Stimulated activated CD4-positive, alpha-beta T cell treated with anti-CD3 and anti-CD28 coated beads, Interleukin-12 subunit alpha, Interleukin-12 subunit beta, amount 100 ng/mL, for 48 hours (primary cell): Measurements from ENCODE around the gene NAV2.

ENCODE experiments used
- DNase-seq, 3 donors: peaks; one replicate each; pipeline ENCODE4 v3.0.0-alpha.2; 2020; ENCODE audit warnings: low read depth in 2 of 3, low spot score in 1 of 3

The NAV2 gene

DNA sequence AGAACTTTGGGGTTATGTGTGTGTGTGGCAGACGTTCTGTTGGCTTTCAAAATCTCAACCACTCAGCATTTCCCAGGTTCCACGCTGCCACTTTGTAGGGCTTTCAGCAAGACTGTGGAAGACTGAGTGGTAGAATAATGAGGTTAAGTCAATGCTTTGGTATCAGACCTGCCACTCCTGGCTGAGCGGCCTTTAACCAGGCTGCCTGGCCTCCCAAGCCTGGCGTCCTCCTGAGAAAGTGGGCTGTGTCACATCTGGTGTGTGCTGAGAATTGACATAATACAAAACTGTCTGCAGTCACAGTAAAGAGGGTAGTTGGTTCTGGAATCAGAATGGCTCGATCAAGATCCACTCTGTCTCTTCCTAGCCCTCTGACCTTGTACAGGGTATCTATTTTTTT is 321.2 kb downstream of the NAV2 start:
- DNase-seq, result no peak

DNA sequence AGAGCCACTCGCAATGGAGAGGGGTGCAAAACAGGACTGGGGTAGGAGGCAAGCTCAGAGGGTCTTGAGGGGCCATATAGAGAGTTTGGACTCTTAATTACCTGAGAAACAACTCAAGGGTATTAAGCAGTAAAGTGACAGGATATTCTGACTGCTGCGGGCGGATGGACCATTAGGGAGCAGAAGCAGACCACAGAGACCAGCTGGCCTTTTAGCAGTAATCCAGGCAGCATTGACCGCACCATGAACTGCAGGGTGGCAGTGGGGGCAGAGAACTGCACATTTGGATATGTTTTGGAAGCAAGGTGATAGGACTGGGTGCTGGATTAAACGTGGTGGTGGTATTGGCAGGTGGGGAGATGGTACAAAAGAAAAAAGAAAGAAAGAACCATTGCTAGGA is 322.3 kb downstream of the NAV2 start:
- DNase-seq, result no peak

DNA sequence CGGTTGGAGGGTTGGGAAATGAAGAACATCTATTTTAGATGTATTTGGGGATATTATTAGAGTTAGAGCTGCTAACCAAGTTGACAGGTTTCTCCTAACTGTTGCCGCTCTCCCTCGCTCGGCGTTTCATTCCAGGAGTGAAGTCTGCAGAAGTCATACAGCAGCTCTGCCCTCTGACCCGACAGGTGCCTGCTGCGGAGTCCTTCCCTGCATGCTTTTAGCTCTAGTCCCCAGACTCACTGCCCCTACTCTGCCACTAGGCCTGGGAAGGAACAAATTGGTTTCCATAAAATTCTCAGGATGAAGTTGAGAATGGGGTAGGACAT is 322.7 kb downstream of the NAV2 start:
- no peak for DNase-seq

DNA sequence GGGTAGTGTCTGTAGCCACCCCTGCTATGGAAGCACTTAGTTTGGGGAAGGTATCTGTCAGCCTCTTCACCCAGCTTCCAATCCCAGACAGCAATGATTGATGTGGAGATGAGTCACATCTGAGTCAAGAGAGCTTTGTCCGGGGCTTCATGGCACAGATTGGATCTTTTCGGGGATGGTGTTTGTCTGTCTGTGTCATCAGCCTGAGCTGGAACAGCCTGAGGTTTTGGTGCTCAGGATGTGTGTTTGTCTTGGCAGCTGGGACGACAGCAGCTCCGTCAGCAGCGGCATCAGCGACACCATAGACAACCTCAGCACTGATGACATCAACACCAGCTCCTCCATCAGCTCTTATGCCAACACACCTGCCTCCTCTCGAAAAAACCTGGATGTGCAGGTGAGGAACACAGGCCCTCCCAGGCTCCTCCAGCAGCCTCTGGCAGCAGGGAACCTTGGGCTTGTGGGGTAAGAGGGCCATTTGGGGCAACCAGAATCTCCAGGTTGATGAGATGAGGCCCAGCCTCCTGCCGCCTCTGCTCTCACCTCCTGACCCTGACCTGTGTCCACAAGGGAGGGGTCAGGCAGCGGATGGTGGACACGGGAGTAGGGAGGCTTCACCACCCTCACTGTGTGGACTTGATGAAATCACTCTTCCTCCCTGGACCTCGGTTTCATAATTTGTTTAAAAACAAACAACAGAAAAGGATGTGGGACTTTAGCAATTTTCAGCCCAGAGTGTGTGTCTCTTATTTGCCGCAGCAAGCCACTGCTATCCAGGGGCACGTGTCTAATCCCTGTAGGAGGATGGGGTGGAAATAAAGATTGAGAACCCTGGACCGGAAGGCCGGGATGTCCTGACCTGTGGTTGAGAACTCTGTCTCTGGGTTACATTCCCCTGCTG is 323.3 kb downstream of the NAV2 start:
- no peak for DNase-seq

DNA sequence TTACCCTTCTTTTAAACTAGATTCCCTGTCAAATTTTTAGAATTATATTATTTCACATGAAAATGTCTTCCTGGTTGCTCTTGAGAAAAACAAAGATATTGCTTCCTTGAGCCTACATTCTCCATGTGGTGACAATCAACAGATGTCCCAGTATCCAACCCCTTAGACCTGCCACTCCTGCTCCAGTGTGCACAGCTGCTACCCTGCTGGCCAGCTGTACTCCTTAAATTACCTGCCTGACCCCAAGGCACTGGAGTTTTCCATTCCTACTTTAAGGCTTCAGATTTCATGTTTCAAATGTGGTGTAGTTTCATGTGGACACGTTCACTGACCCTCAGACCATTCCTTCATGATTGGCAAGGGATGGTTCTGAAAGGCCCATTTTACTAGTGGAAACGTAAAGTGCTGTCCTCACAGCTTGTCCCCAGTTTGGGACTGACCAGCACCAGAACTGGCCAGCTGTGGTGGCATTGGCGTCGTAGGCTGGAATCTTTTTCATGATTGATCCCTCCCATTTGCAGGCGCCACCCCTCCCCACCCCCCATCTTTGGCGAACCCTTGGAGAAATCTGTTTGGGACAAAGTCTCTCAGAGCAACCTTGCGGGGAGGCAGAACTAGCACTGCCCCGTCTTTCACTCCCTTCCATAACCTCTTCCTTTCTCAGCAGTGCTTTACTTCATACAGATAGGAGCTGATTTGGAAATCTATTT is 324.1 kb downstream of the NAV2 start:
- DNase-seq, result no peak

DNA sequence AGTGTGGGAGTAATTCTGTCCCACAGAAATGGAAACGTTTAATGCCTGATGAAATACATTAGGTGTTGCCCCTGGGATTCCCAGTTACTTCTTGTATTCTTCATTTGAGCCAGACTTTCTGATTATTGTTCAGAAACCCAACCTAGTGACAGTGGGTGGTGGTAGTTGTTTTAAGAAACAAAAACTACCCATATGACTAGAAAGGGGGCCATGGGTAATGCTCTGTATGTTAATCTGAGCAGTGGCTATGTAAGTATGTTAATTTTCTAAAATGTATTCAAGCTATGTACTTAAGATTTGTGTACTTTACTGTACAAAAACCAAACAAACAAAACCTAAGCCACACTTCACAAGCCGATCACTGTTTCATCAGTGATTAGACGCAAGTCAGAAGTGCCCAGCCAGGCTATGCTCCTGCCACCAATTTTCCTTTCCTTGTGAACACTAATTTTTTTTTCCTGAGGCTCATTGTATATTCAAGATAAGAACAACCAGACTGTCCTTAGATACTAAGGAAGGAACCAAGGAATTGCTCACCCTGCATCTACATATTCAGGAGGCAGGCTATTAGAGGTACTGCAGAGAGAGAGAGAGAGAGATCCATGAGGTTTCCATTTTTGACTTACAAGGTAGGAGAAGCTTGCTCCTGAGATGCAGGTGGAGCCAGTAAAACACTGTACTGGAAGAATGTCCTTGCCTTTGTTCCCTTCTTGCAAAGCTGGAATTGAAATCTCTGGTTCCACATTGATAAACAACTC is 324.9 kb downstream of the NAV2 start:
- DNase-seq, result no peak

DNA sequence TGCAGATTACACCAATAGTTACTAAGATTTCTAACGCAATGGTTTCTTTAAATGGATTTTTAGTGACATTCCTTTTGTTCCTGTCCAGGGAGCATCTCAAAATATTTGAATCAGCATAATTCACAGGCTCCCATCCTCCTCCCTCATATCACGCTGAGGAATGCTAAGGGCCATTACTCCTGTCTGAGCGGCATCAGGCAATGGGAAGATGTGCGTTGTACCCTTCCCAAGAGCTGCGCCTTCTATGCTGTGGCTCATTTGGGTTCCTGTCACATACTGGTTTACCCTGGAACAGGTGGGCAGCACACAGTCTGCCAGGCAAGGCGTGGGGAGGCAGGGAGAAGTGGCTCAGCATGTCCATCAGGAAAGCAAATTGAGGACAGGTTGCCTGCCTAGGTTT is 325.8 kb downstream of the NAV2 start:
- no peak for DNase-seq

DNA sequence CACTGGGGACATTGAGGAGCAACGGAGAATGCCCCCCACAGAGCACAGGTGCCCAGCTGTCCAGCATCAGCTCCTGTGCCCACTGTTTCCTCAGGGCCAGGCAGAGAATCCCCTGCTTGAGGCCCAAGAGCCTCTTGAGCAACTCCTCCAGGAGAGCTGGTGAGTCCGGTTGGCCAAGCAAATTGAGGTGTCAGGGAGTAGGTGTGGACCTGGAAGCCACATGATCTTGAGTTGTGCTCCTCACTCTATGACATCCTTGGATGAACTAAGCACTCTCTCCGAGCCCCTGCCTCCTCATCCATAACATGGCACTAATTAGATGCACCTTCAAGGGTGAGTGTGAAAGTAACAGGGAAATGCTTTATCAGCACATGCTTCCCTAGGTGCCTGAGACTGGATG is 326.3 kb downstream of the NAV2 start:
- no peak for DNase-seq

DNA sequence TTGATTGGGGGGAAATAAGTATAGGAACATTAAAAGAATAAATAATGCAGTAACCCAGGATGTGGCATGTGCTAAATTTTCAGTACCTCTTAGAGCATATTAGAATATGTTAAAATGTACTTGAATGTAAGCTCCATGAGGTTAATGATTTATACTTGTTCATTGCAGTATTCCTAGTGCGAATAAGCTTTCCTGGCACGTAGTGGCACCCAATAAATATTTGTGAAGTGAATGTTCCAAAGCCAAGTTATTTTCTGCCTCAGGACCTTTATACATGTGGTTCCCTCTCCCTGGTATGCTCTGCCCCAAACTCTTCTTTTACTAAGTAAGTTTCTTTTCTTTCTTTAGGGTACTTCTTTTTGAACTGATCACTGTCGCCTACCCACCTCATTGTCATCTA is 328.9 kb downstream of the NAV2 start:
- DNase-seq, result no peak

DNA sequence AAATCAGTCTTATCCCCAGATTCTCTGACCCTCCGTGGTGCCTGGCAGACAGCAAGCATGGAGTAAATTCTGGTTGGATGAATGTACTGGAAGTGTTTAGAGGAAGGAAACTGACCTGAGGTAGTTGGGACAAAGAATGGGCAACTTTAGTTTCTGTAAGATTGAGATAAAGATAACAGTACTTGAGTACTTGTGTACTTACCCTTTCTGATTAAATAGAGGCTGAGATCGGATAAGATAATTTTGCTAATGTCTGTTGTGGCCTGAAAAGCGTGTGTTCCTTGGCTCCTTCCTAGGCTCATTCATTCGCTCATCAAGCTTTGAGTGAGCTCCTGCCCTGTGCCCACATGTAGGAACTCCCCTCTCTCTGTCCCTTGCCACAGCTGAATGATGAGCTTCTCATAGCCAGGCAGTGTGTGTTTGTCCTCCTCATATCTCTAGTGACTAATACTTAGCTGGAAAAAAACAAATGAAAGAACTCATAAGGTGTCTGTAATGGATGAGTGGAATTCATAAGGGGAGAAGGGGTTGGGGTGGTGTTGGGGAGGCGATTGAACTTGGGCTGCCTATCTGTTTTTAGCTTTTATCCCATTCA is 329.5 kb downstream of the NAV2 start:
- DNase-seq, result no peak

DNA sequence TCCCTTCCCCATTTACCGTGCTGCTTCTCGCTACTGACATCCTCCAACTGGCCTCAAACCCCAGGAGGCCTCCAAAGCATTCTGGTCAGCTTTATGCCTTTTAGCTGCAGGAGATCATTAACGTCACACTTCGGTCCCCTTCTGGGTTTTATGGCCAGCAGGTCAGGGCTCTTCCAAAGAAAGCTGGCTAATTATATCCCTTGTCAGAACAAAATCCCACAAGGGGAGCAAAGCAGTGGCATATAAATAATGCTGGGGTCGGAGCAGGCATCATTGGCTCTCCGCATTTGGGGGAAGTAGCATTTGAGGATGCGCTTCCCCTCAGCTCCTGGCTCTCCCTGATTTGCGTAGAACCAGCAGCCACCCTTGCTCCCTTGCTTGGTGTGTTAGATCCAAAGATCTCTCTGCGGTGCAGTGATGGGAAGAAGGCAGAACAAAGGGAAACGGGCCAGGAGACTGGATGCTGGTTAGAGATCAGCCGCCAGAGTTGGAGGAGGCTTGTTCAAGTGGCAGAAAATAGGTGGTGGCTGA is 330.2 kb downstream of the NAV2 start:
- no peak for DNase-seq

DNA sequence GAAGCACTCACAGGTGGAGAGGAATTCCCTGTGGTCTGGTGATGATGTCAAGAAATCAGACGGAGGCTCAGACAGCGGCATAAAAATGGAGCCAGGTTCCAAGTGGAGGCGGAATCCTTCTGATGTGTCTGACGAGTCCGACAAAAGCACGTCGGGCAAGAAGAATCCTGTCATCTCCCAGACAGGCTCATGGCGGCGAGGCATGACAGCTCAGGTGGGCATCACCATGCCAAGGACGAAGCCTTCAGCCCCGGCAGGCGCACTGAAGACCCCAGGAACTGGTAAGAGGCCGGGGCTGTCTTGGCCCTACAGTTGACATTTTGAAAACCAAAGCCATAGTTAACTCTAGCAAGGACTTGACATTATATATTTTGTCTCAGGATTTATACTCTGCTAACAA is 331.4 kb downstream of the NAV2 start:
- no peak for DNase-seq

DNA sequence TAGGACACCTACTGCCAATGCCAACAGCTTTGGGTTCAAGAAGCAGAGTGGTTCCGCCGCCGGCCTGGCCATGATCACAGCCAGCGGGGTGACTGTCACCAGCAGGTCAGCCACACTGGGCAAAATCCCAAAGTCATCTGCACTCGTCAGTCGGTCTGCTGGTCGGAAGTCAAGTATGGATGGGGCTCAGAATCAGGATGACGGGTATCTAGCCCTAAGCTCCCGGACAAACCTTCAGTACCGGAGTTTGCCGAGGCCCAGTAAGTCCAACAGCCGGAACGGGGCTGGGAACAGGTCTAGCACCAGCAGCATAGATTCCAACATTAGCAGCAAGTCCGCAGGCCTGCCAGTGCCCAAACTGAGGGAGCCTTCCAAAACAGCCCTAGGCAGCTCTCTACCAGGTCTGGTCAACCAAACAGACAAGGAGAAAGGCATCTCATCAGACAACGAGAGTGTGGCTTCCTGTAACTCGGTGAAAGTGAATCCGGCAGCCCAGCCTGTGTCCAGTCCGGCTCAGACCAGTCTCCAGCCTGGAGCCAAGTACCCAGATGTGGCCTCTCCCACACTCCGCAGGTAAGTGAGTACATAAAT is 332.6 kb downstream of the NAV2 start:
- DNase-seq, result no peak

DNA sequence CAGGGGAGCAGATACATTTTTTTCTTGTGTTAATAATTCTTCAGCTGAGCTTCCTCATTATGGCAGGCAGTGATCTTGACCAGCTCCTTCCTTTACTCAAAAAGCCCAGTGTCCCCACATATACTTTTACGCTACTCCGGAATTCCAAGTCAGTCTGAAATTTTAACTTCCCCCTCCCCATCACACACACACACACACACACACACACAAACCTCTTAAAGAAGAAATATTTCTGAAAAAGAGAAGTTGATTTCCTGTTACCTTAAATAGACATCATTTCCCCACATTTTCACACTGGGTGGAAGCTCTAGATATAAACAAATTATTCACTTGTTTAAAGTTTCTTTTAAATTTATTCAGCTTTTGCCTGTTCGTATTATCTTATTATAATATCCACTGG is 333.8 kb downstream of the NAV2 start:
- no peak for DNase-seq

DNA sequence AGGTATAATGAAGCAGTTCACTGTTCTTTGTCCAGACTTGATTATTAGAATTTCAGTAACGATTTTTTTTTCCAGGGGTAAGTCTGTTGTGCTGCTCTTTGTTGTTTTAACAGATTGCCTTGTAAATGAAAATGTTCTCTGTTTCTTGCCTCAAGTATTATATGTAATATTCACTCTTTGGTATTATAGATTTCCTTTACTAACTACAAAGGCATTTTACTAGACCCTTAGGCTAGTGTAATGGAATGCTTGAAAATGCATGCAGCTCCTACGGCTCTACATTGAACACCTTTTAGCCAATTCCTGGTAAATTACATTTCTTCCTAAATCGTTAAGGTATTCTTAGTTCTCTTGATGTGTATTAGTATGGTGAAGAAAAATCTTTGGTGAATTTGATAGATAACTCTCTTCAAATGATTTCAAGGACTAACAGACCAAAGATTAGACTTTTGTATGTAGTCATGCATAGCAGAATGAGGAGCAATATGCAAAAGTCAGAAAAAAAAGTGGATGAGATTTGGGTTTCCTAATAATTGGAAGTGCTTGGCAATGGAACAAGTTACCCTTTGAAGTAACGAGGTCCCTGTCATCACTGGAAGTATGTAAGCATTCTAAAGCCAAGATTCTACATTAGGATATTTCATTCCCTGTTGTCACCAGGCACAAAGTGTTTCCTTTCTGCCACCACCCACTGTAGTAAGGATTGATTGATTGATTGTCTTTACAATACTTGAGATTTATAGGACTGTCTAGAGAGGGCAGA is 334.6 kb downstream of the NAV2 start:
- no peak for DNase-seq

DNA sequence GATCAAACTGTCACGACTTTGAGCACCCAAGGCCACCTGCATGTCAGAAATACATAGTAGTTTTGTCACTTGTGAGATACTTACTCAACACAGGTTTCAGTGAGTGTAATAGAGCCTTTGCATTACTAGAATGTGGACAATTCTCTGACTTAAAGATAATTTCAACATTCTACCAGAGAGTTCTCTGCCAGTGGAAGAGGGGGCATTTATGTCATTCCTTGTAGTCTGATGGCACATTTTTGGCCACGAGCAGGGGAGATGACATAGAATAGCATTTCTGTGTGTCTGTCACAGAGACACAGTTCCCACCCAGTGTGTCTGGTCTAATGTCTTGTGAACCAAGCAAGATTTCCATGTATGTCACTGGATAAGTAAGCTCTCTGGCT is 335.1 kb downstream of the NAV2 start:
- DNase-seq, result no peak

DNA sequence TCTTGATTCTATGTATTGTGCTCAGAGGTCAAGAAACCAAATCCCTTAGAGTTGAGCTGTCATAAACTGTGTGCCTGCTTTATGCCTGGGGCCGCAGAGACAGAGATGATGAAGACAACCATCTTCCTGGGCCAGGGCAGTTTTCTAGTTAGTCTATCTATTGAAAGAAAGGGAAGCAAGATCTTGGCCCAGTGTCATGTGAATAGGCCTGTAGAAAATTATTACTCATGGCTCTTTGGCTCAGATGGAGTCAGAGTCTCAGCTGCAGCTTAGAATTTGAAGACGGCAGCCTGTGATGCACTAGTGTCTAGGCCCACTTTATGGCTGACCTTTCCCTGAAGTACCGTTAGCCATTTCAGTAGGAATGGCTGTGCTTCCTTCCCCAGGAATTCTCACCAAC is 335.6 kb downstream of the NAV2 start:
- DNase-seq, result no peak

DNA sequence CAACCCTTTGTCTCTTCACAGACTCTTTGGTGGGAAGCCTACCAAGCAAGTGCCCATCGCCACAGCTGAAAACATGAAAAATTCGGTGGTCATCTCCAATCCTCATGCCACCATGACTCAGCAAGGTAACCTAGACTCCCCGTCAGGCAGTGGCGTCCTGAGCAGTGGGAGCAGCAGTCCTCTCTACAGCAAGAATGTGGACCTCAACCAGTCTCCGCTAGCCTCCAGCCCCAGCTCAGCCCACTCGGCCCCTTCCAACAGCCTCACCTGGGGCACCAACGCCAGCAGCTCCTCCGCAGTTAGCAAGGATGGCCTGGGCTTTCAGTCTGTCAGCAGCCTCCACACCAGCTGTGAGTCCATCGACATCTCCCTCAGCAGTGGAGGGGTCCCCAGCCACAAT is 336.1 kb downstream of the NAV2 start:
- DNase-seq, result no peak

DNA sequence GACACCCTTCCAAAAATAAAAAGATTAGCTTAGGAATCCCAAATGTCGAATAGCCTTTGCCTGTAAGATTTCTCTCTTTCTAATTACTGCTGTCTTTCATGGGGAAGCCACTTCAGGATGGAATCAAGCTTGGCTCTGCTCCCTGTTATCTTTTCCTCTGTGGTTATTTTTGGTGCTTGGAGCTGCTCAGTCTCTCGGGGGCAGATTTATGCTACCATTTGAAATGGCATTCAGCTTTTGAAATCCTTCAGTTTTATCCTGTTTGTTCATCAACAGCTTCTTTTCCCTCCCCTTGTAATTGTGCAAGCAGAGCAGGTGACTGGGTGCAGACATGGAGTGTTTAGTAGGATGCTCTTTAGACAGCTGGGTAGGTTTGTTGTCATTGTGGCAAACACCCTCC is 336.6 kb downstream of the NAV2 start:
- DNase-seq, result no peak

DNA sequence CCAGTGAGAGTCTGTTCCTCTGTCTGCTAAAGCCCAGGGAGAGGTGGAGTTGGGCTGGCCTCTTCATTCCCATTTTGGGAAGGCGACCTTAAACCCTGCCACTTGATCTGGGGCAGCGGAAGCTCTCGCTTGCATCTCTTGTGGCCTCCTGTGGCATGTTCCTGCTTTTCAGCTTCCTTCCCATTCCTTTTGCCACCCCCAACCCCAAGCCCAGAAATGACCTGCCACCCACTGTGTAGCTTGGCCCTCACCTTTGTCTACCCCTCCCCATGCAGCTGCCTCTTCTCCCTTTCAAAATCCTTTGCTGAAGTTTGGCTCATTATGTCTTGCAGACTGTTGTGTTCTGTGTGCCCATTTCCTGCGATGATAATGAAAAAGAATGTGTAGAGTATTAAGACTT is 337.4 kb downstream of the NAV2 start:
- no peak for DNase-seq
